Stimulated activated CD8-positive, alpha-beta memory T cell treated with anti-CD3 and anti-CD28 coated beads, Interleukin-4, amount 100 ng/mL, for 48 hours (primary cell): ENCODE measurements around the gene CCND2.
A peak's percentile ranks its signal among the peaks of the same experiment; 100 is the strongest.

Experiments used
- DNase-seq: peaks from one replicate; pipeline ENCODE4 v3.0.0-alpha.2; 2020

CCND2 gene

GRCh38 chr12:4257442-4257841, 16.1 kb upstream of the CCND2 start:
- no peak for DNase-seq

GRCh38 chr12:4259099-4259498, 14.5 kb upstream of the CCND2 start:
- DNase-seq, result no peak

- no peak for DNase-seq
Measured at GRCh38 chr12:4261655-4262054, 11.9 kb upstream of the CCND2 start.

- DNase-seq, result no peak
Measured at GRCh38 chr12:4265280-4265679, 8.3 kb upstream of the CCND2 start.

GRCh38 chr12:4266990-4267389, 6.6 kb upstream of the CCND2 start:
- DNase-seq, result no peak

GRCh38 chr12:4267704-4268328, 5.7 kb upstream of the CCND2 start:
- no peak for DNase-seq

- no peak for DNase-seq
Measured at GRCh38 chr12:4268329-4269181, 5.0 kb upstream of the CCND2 start.

- DNase-seq, result peak; percentile 98
Measured at GRCh38 chr12:4269279-4269991, 4.1 kb upstream of the CCND2 start.

GRCh38 chr12:4270016-4270830, 3.3 kb upstream of the CCND2 start:
- DNase-seq, result peak; percentile 77

GRCh38 chr12:4270831-4271716, 2.5 kb upstream of the CCND2 start:
- peak; percentile 75 for DNase-seq

GRCh38 chr12:4271717-4272423, 1.7 kb upstream of the CCND2 start:
- peak; percentile 88 for DNase-seq

GRCh38 chr12:4272424-4273272, 914 bp upstream of the CCND2 start:
- peak; percentile 89 for DNase-seq

- no peak for DNase-seq
Measured at GRCh38 chr12:4273273-4273651, 300 bp upstream of the CCND2 start.

GRCh38 chr12:4274396-4275015, 944 bp downstream of the CCND2 start:
- DNase-seq, result no peak

- no peak for DNase-seq
Measured at GRCh38 chr12:4275016-4275869, 1.7 kb downstream of the CCND2 start.

GRCh38 chr12:4275870-4276301, 2.3 kb downstream of the CCND2 start:
- DNase-seq, result no peak

GRCh38 chr12:4276524-4277204, 3.1 kb downstream of the CCND2 start:
- DNase-seq, result peak; percentile 89

GRCh38 chr12:4277205-4277543, 3.6 kb downstream of the CCND2 start:
- DNase-seq, result no peak
